HCT116 (cell line): ENCODE measurements around the gene EFHD1.

Experiments used
- CEBPB ChIP-seq: IDR thresholded peaks from 2 replicates; pipeline ENCODE4 v1.6.1; 2012; ENCODE audit warnings: low read depth
- CTCF ChIP-seq, 3 experiments: fragments of 200-600 bp in 1 of 3; sonication (generic) in 1 of 3; IDR thresholded peaks in 2 of 3; conservative IDR thresholded peaks in 1 of 3; 2 replicates each; pipeline ENCODE4 v1.5.1; 2012 to 2017; ENCODE audit warnings: low read depth in 2 of 3, low read length in 2 of 3, antibody characterized with exemption in 1 of 3, borderline replicate concordance in 1 of 3, control low read depth in 1 of 3, mild to moderate bottlenecking in 1 of 3, mixed read lengths in 1 of 3, mixed run types in 1 of 3, moderate library complexity in 1 of 3; ENCODE audit not compliant: insufficient read depth in 1 of 3
- EZH2 ChIP-seq: fragments of 200-600 bp; sonication (generic); IDR thresholded peaks from 2 replicates; pipeline ENCODE4 v1.6.1; 2017; ENCODE audit warnings: antibody characterized with exemption, mixed run types
- EZH2phosphoT487 ChIP-seq: fragments of 200-600 bp; IDR thresholded peaks from 2 replicates; pipeline ENCODE4 v1.6.1; 2018; ENCODE audit warnings: antibody characterized with exemption, borderline replicate concordance
- JUND ChIP-seq: IDR thresholded peaks from 2 replicates; pipeline ENCODE4 v1.6.1; 2012
- MAX ChIP-seq: IDR thresholded peaks from 2 replicates; pipeline ENCODE4 v1.6.1; 2012
- POLR2A ChIP-seq: IDR thresholded peaks from 2 replicates; pipeline ENCODE4 v1.7.0; 2011; ENCODE audit warnings: borderline replicate concordance; ENCODE audit not compliant: insufficient read depth, insufficient read length; ENCODE audit errors: extremely low read depth
- SP1 ChIP-seq: IDR thresholded peaks from 2 replicates; pipeline ENCODE4 v1.6.1; 2012; ENCODE audit warnings: low read depth
- SRF ChIP-seq: IDR thresholded peaks from 2 replicates; pipeline ENCODE4 v1.6.1; 2012; ENCODE audit warnings: low read depth

- TF ChIP-seq CTCF (IDR thresholded peaks at IDR 0.05 in 2 of 3, conservative IDR thresholded peaks at IDR 0.05 in 1 of 3; ENCODE audit: borderline replicate concordance in 1 of 3, insufficient read depth in 1 of 3, low read depth in 2 of 3, low read length in 2 of 3) (no peak), POLR2A (no peak), SRF (no peak), EZH2 (no peak), CEBPB (no peak), MAX (no peak), EZH2phosphoT487 (no peak), JUND (no peak), SP1 (no peak)
Measured at GRCh38 chr2:232667989-232668583, 34.7 kb downstream of the EFHD1 start.
